DMS 273 (cell line): ENCODE measurements around the gene TOMM20.
A peak's percentile ranks its signal among the peaks of the same experiment; 100 is the strongest.
"Not testable (repeated sequence)": the region's sequence is repeated elsewhere in the genome, so short reads cannot be mapped to it uniquely, and the experiment has no call there.

Experiments
- DNase-seq: peaks from one replicate; lab custom pipeline; 2025; ENCODE audit not compliant: unreplicated experiment; lab: John Stamatoyannopoulos, UW

Gene TOMM20

GRCh38 chr1:235085411-235086117, 43.1 kb downstream of the TOMM20 start:
- not testable (repeated sequence) for DNase-seq

- not testable (repeated sequence) for DNase-seq
These were observed 47.8 kb downstream of the TOMM20 start for GRCh38 chr1:235080788-235081187.

- not testable (repeated sequence) for DNase-seq
These were observed 48.4 kb downstream of the TOMM20 start for GRCh38 chr1:235080297-235080657.

GRCh38 chr1:235079443-235080296, 49.0 kb downstream of the TOMM20 start:
- DNase-seq, result no peak

- peak; percentile 19 for DNase-seq
These were observed 49.9 kb downstream of the TOMM20 start for GRCh38 chr1:235078480-235079381.

- DNase-seq, result no peak
These were observed 50.8 kb downstream of the TOMM20 start for GRCh38 chr1:235077571-235078479.

- peak; percentile 28 for DNase-seq
These were observed 51.5 kb downstream of the TOMM20 start for GRCh38 chr1:235077163-235077540.

GRCh38 chr1:235076504-235077162, 52.0 kb downstream of the TOMM20 start:
- no peak for DNase-seq

GRCh38 chr1:235075777-235076308, 52.8 kb downstream of the TOMM20 start:
- no peak for DNase-seq

GRCh38 chr1:235075048-235075776, 53.4 kb downstream of the TOMM20 start:
- DNase-seq, result peak; percentile 69

GRCh38 chr1:235074523-235075047, 54.1 kb downstream of the TOMM20 start:
- peak; percentile 48 for DNase-seq

- DNase-seq, result no peak
These were observed 54.6 kb downstream of the TOMM20 start for GRCh38 chr1:235073968-235074522.

GRCh38 chr1:235073331-235073967, 55.2 kb downstream of the TOMM20 start:
- DNase-seq, result no peak

GRCh38 chr1:235072577-235072976, 56.1 kb downstream of the TOMM20 start:
- not testable (repeated sequence) for DNase-seq

- no peak for DNase-seq
These were observed 56.5 kb downstream of the TOMM20 start for GRCh38 chr1:235072096-235072495.

GRCh38 chr1:235070819-235071218, 57.8 kb downstream of the TOMM20 start:
- no peak for DNase-seq
